ENCODE results near the gene GANAB.

Gene GANAB

GRCh38 chr11:62669420-62670161 is 23.2 kb upstream of the GANAB start:
- TF ChIP-seq PKNOX1 (IDR thresholded peaks at IDR 0.05) (no peak), LEF1 (IDR thresholded peaks at IDR 0.05; ENCODE audit: borderline replicate concordance) (no peak), ZNF384 (IDR thresholded peaks at IDR 0.05) (no peak), BHLHE40 (IDR thresholded peaks at IDR 0.05; ENCODE audit: borderline replicate concordance) (no peak), SUZ12 (IDR thresholded peaks at IDR 0.05) (no peak), FOXA1 (IDR thresholded peaks at IDR 0.05) (no peak), FOXM1 (IDR thresholded peaks at IDR 0.05; ENCODE audit: borderline replicate concordance) (no peak)
- ChIA-PET CTCF (no interaction called here), POLR2A (interaction anchor here (0.6 to 7.2 kb wide), 10 partner anchors 12 to 171 kb away, joined by 3 to 61 read pairs (median 17); partner anchors contain the start of genes HNRNPUL2, INTS5, LRRN4CL and TTC9C)
- no peak for DNase-seq (ENCODE audit: extremely low spot score)

- ChIA-PET POLR2A (interaction anchor here (1.0 to 7.2 kb wide), 6 partner anchors 11 to 94 kb away, joined by 3 to 61 read pairs (median 9); partner anchors contain the start of genes BSCL2, EEF1G, GNG3 and INTS5), CTCF (interaction anchor here (1.2 kb wide), 1 partner anchor 56 kb away, joined by 3 read pairs; no protein-coding TSS in a partner anchor)
- DNase-seq (ENCODE audit: extremely low spot score), result no peak
- no peak for TF ChIP-seq HDGF (IDR thresholded peaks at IDR 0.05; ENCODE audit: borderline replicate concordance)
- no peak for TF ChIP-seq ELF4 (IDR thresholded peaks at IDR 0.05)
- TF ChIP-seq LEF1 (IDR thresholded peaks at IDR 0.05; ENCODE audit: borderline replicate concordance), result no peak
- TF ChIP-seq FOXK2 (IDR thresholded peaks at IDR 0.05), result no peak
- TF ChIP-seq NFRKB (IDR thresholded peaks at IDR 0.05), result no peak
- no peak for TF ChIP-seq SP1 (IDR thresholded peaks at IDR 0.05)
- no peak for TF ChIP-seq CTBP1 (IDR thresholded peaks at IDR 0.05; ENCODE audit: borderline replicate concordance)
- TF ChIP-seq SUZ12 (IDR thresholded peaks at IDR 0.05), result no peak
- TF ChIP-seq ZNF384 (IDR thresholded peaks at IDR 0.05), result no peak
- no peak for TF ChIP-seq FOXM1 (IDR thresholded peaks at IDR 0.05; ENCODE audit: borderline replicate concordance)
- TF ChIP-seq ARNT (IDR thresholded peaks at IDR 0.05), result no peak
- TF ChIP-seq FOXA1 (IDR thresholded peaks at IDR 0.05), result no peak
- TF ChIP-seq TARDBP (IDR thresholded peaks at IDR 0.05), result no peak
- no peak for TF ChIP-seq PKNOX1 (IDR thresholded peaks at IDR 0.05)
- TF ChIP-seq BHLHE40 (IDR thresholded peaks at IDR 0.05; ENCODE audit: borderline replicate concordance), result no peak
- TF ChIP-seq L3MBTL2 (conservative IDR thresholded peaks at IDR 0.05), result no peak
Measured at GRCh38 chr11:62667460-62667859, 21.0 kb upstream of the GANAB start.

GRCh38 chr11:62666259-62666926 is 20.0 kb upstream of the GANAB start:
- DNase-seq (ENCODE audit: extremely low spot score), result no peak
- CTCF ChIA-PET, result no interaction called here
- POLR2A ChIA-PET, result interaction anchor here (0.8 to 7.2 kb wide), 9 partner anchors 10 to 87 kb away, joined by 5 to 90 read pairs (median 12); partner anchors contain the start of genes B3GAT3, EML3, INTS5 and MTA2
- no peak for TF ChIP-seq FOXM1 (IDR thresholded peaks at IDR 0.05; ENCODE audit: borderline replicate concordance)
- no peak for TF ChIP-seq SP1 (IDR thresholded peaks at IDR 0.05)
- no peak for TF ChIP-seq FOXK2 (IDR thresholded peaks at IDR 0.05)
- TF ChIP-seq ARNT (IDR thresholded peaks at IDR 0.05), result no peak
- no peak for TF ChIP-seq LEF1 (IDR thresholded peaks at IDR 0.05; ENCODE audit: borderline replicate concordance)
- no peak for TF ChIP-seq SUZ12 (IDR thresholded peaks at IDR 0.05)
- TF ChIP-seq PKNOX1 (IDR thresholded peaks at IDR 0.05), result no peak
- TF ChIP-seq L3MBTL2 (conservative IDR thresholded peaks at IDR 0.05), result no peak
- TF ChIP-seq ELF4 (IDR thresholded peaks at IDR 0.05), result no peak
- no peak for TF ChIP-seq CTBP1 (IDR thresholded peaks at IDR 0.05; ENCODE audit: borderline replicate concordance)
- no peak for TF ChIP-seq FOXA1 (IDR thresholded peaks at IDR 0.05)
- no peak for TF ChIP-seq NFRKB (IDR thresholded peaks at IDR 0.05)

GRCh38 chr11:62665599-62666258 is 19.3 kb upstream of the GANAB start:
- CTCF ChIA-PET, result no interaction called here
- DNase-seq (ENCODE audit: extremely low spot score), result peak; percentile 18

GRCh38 chr11:62665075-62665598 is 18.7 kb upstream of the GANAB start, which contains the start of the genes C11orf98 and CSKMT:
Gene C11orf98 (minus strand): TSS chr11:62665210. CDS start chr11:62665169, 41 bp downstream.
Gene CSKMT (plus strand): TSS chr11:62665312. CDS start chr11:62665880, 568 bp downstream.
- TF ChIP-seq HDGF (IDR thresholded peaks at IDR 0.05; ENCODE audit: borderline replicate concordance) (no peak), FOXA1 (IDR thresholded peaks at IDR 0.05) (no peak), ZNF384 (IDR thresholded peaks at IDR 0.05) (no peak), LEF1 (IDR thresholded peaks at IDR 0.05; ENCODE audit: borderline replicate concordance) (no peak), TARDBP (IDR thresholded peaks at IDR 0.05) (no peak), SP1 (IDR thresholded peaks at IDR 0.05) (no peak), ELF4 (IDR thresholded peaks at IDR 0.05) (peak; percentile 93)
- peak; percentile 94 for DNase-seq (ENCODE audit: extremely low spot score)
- POLR2A ChIA-PET, result interaction anchor here (0.7 to 3.7 kb wide), 30 partner anchors 10 to 217 kb away, joined by 3 to 90 read pairs (median 5); partner anchors contain the start of genes B3GAT3, EEF1G, EML3 and GANAB
- CTCF ChIA-PET, result no interaction called here

More at GRCh38 chr11:62665599-62666258, 19.3 kb upstream of the GANAB start:
- POLR2A ChIA-PET, result interaction anchor here (0.9 to 3.7 kb wide), 23 partner anchors 10 to 216 kb away, joined by 3 to 90 read pairs (median 7); partner anchors contain the start of genes B3GAT3, EEF1G, EML3 and GANAB
- TF ChIP-seq HDGF (IDR thresholded peaks at IDR 0.05; ENCODE audit: borderline replicate concordance) (no peak), FOXM1 (IDR thresholded peaks at IDR 0.05; ENCODE audit: borderline replicate concordance) (no peak), BHLHE40 (IDR thresholded peaks at IDR 0.05; ENCODE audit: borderline replicate concordance) (no peak), L3MBTL2 (conservative IDR thresholded peaks at IDR 0.05) (peak; percentile 24; the same call in 1 of the 2 replicates), TARDBP (IDR thresholded peaks at IDR 0.05) (no peak)

Measured in HEK293T (cell line).